Measurements from ENCODE around the gene AGBL1. TPM values are rescaled to one million over a fixed set of nuclear protein-coding genes. Genes with fewer than 3 reads are reported as not detected.

The AGBL1 gene
- total RNA-seq, 3 donors from 2014 or later: 0.10 to 0.32 TPM; not detected in 1

GRCh38 chr15:86659724-86660411 lies 580.2 kb downstream of the AGBL1 start:
- no peak for ATAC-seq
- Histone ChIP-seq H3K4me3 (no peak overlapping the region), H3K36me3 (ENCODE audit: low read depth) (no peaks in the 10 kb centered on the region), H3K4me1 (ENCODE audit: low read depth) (no peaks in the 10 kb centered on the region), H3K9me3 (no peaks in the 10 kb centered on the region)
- intact Hi-C loops (cut with DNase I, micrococcal nuclease): no loop called here
- TF ChIP-seq CTCF (IDR thresholded peaks at IDR 0.05): no peak
- DNase-seq: no peak

- Histone ChIP-seq H3K4me1 (ENCODE audit: low read depth) (no peaks in the 10 kb centered on the region), H3K4me3 (no peak overlapping the region), H3K9me3 (no peaks in the 10 kb centered on the region), H3K36me3 (ENCODE audit: low read depth) (no peaks in the 10 kb centered on the region)
- no peak for ATAC-seq
- no peak for TF ChIP-seq CTCF (IDR thresholded peaks at IDR 0.05)
- intact Hi-C loops (cut with DNase I, micrococcal nuclease): no loop called here
- no peak for DNase-seq
Measured at GRCh38 chr15:86661580-86661979, 581.9 kb downstream of the AGBL1 start.

GRCh38 chr15:86663304-86663703 lies 583.6 kb downstream of the AGBL1 start:
- no peak for ATAC-seq
- intact Hi-C loops (cut with DNase I, micrococcal nuclease): no loop called here

DNA sequence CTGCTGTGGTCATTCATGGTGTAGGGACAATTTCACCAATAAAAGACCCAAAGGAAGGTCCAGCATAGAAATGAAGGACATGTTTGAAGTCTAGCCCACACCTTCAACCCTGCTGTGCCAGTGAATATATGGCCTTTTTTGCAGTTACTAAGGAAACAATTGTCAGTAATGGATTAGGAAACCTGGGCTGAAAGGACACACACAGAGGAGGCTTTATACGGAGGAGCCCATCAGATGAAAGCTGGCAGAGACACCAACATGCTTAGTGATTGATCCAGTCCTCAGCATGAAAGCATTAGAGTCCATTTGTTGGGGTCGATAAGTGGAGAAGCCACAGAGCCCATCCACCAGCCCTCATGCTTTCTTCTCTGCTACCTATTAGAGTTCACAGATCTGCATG lies 584.3 kb downstream of the AGBL1 start:
- Histone ChIP-seq H3K36me3 (ENCODE audit: low read depth) (no peaks in the 10 kb centered on the region), H3K9me3 (no peaks in the 10 kb centered on the region), H3K4me1 (ENCODE audit: low read depth) (no peaks in the 10 kb centered on the region), H3K4me3 (no peak overlapping the region)
- ATAC-seq (no peak), DNase-seq (no peak)
- intact Hi-C loops (cut with DNase I, micrococcal nuclease): no loop called here
- TF ChIP-seq CTCF (IDR thresholded peaks at IDR 0.05): no peak

More at GRCh38 chr15:86663304-86663703, 583.6 kb downstream of the AGBL1 start:
- TF ChIP-seq CTCF (IDR thresholded peaks at IDR 0.05): no peak
- Histone ChIP-seq H3K4me3 (no peak overlapping the region), H3K4me1 (ENCODE audit: low read depth) (no peaks in the 10 kb centered on the region), H3K9me3 (no peaks in the 10 kb centered on the region), H3K36me3 (ENCODE audit: low read depth) (no peaks in the 10 kb centered on the region)
- no peak for DNase-seq

DNA sequence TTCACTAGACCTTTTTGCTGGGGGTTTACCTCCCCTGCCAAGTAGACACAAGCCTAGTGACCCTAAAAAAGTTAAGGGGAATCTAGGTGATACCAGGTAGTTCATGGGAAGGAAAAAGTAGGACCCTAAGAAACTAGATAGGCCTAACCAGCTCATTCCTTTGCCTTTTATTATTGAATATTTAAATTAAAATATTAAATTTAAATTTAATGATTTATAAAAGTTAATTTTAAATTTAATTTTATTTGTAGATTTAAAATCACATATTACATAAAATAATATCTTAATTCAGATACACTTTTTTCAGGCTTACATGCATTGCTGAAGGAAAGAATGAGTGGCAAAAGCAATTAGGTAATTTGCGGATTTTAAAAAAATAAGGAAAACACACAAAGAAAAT lies 584.9 kb downstream of the AGBL1 start:
- Histone ChIP-seq H3K4me1 (ENCODE audit: low read depth) (no peaks in the 10 kb centered on the region), H3K9me3 (no peaks in the 10 kb centered on the region), H3K36me3 (ENCODE audit: low read depth) (no peaks in the 10 kb centered on the region), H3K4me3 (no peak overlapping the region)
- intact Hi-C loops (cut with DNase I, micrococcal nuclease): no loop called here
- no peak for DNase-seq
- no peak for ATAC-seq
- TF ChIP-seq CTCF (IDR thresholded peaks at IDR 0.05): no peak

GRCh38 chr15:86676002-86676401 lies 596.3 kb downstream of the AGBL1 start:
- intact Hi-C loops (cut with DNase I, micrococcal nuclease): no loop called here
- TF ChIP-seq CTCF (IDR thresholded peaks at IDR 0.05): no peak
- H3K4me3 ChIP-seq: no peak overlapping the region
- H3K9me3 ChIP-seq: no peaks in the 10 kb centered on the region
- H3K36me3 ChIP-seq (ENCODE audit: low read depth): no peaks in the 10 kb centered on the region
- ATAC-seq: no peak
- DNase-seq: no peak
- H3K4me1 ChIP-seq (ENCODE audit: low read depth): no peaks in the 10 kb centered on the region

Measured in mucosa of descending colon (tissue), 3 donors.